ENCODE results near the gene KRT31.
"Not testable (repeated sequence)": the region's sequence is repeated elsewhere in the genome, so short reads cannot be mapped to it uniquely, and the experiment has no call there.

KRT31 gene

DNA sequence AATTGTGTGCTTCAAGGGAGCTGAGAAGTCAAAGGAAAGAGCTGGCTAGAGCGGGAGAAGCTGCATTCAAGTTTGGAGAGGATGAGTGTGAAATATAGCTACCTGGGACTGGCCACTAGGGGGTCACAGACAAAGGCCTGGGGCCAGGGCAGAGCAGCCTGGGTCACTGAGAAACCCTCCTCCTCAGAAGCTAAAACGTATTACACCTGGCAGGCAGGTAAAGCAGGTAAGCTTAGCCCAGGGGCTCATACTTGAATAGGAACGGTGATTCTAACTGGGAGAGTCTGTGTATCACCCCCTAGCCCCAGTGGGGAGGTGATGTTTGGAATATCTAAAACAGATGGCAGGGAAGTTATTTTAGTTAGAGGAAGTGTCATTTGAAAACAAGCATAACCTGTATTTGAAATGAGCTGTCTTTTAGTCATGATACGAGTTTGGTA lies 20.2 kb upstream of the KRT31 start:
- no peak for DNase-seq (ENCODE audit: low read depth)

DNA sequence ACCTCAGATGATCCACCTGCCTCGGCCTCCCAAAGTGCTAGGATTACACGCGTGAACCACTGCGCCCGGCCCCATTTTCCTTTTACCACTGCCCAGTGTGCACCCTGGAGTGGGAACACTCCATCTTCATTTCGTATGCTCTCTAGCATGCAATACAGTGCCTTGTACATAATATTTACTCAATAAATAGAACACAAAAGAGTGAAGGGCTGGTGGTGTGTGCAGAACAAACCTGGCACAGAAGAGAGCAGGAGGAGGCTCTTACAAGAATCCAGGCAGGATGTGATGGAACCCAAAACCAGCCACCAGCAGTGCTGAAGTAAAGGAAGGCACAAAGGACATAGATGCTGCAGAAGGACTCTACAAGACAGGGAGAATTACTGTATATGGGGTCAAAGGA lies 19.7 kb upstream of the KRT31 start:
- no peak for DNase-seq (ENCODE audit: low read depth)

DNA sequence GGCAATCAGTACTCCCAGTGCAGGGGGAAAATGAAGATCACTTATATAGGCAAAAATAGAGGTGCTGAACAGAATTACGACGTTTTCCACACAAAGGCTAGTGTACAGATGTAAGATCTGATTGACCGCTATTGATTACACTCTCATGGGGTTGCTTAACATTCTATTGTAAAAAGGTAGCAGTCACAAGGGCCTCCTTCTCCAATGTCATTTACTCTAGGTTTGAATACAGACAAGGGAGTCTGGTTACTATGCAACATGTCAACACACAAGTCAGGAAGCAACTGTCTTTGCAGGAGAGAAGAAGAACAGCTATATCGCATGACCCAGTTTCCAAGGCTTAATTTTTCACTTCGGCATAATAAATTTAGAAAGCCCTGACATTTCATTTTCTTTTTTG lies 19.1 kb upstream of the KRT31 start:
- no peak for DNase-seq (ENCODE audit: low read depth)

DNA sequence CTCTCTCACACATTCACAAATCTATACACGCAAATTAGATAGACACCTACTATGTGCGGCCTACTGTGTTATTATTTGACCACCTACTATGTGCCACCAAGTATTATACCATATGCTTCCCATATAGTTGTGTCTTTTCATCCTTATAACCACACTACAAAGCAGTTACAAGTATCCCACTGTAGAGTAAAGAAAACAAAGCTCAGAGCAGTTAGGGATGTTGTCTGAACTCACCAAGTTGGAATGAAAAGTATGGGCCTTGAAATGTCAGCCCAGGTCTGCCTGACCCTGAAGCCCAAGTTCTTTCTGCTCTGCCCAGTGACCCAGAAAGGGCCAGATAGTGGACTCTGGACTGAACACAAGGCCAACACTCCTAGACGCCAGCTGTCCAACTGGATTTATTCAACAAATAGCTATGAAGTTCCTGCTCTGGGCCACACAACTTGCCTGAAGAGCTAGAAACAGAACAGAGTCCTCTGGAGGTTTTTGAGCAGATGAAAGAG lies 18.5 kb upstream of the KRT31 start:
- DNase-seq (ENCODE audit: low read depth) = no peak

DNA sequence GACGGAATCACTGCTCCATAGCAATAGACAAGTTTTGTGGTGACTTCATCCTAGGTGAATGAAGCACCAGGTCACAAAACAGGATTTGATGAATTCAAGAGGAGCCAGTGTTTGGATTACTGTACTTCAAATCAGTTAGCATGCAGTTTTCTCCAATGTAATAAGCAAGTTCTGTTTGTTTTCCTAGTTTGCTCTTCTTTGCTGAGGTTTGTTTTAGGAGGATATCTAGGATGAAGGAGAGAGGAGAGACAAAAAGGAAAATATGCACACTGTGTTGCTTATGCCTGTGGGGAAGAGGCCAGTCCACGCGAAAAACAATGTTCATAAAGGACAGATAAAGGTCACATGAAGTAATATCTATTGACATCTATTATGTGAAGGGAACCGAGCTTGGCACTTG lies 18.0 kb upstream of the KRT31 start:
- no peak for DNase-seq (ENCODE audit: low read depth)

DNA sequence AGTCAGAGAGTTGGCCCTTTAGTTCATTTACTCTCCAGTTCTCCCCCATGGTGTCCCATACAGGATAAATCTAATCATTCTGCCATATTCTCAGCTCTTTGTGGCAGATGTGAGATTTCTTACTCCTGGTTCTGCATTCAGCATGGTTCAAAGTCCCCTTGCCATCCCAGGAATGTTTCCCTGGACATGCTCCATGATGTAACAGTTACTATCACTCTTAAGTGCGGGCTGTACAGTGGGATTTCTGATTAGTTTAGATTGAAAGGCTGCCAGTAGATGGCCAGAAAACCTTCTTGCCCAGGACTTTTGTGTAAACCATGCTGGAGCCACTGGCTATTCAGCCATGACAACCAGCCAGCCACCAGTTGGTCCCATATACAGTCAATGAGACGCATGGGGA lies 16.6 kb upstream of the KRT31 start:
- DNase-seq (ENCODE audit: low read depth) = no peak

DNA sequence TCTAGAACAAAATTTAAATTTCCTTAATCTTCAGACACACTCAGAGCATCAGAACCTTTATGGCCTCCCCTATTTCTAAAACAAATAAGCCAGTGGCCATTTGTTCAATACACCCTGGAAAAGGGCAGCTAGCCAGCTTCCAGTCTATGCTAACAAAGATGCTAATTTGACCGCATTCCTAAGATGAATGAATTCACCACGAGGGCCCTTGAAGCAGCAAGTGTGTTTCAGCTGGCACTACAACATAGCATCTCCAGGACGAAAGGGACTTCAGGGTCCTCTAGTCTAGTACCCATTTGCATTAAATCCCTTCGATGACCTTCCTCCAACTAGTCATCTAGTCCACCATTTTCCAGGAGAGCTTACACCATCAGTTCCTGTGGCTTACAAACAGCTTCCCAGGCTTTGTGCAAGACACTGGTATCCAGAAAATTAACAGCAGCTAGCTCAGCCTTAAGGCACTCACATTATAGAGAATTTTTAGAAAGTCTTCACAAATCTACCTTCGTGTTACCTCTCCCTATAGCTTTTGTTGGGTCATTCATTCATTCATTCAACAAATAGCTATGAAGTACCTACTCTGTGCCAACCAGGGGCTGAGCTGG lies 16.0 kb upstream of the KRT31 start:
- no peak for DNase-seq (ENCODE audit: low read depth)

DNA sequence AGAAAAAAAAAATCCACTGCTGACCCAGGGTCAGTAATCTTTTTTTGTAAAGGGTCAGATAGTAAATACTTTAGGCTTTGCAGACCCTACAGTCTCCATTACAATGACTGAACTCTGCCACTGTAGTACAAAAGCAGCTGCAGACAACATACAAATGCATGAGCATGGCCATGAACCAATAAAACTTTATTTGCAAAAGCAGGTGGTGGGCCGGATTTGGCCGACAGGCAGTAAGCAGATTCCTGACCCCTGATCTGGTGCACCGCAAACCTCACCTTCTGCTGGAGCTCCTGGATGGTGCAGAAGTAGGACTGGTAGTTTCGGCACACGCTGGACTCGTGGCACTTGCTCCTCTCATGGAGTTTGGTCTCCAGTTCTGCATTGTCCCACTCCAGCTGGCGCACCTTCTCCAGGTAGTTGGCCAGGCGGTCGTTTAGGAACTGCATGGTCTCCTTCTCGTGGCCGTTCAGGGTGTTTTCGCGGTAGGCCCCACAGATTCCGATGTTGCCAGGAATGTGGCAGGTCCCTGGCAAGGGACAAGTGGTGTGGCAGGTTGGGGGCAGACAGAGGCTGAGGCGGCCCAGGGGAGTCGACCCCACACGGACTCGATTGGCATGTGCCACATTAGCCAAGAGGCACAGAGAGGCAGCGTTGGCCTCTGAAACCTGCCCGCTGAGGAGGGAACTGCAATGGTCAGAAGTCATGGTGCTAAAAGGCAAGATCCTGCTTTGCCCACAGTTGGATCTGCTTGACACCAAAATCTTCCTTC lies 13.8 kb upstream of the KRT31 start:
- no peak for DNase-seq (ENCODE audit: low read depth)

DNA sequence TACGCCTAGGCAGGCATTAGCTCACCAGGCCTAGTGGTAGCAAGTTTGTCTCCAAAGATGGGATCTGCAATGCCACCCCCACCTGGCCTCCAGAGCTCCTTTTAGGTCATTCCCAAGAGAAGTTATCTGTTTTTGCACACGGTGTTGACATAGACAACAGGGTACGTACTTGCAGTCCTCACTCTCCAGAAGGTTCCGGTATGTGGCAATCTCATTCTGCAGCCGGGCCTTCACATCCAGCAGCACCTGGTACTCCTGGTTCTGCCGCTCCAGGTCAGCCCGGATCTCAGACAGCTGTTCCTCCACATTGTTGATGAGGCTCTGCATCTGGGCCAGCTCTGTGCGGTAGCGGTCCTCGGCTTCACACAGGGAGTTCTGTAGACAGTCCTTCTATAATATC lies 9.8 kb upstream of the KRT31 start:
- DNase-seq (ENCODE audit: low read depth) = no peak

DNA sequence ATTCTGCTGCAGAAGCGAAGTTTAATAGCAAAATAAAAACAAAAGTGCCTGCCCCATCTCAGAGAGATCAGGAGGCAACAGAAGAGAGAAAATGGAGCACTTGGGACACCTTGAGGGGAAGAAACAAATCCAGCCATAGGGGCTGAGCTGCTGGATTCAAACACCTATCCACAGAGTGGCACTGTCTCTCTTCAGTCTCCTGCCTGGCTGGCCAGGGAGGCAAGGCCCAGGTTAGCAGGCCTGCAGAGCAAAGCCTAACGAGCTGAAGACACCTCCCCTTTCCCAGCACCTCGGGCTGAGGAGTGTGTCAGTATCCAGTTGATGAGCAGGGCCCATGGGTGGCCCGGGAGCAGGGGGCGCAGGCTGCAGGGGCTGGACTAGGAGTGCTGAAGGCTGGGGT lies 8.8 kb upstream of the KRT31 start:
- DNase-seq (ENCODE audit: low read depth) = no peak

DNA sequence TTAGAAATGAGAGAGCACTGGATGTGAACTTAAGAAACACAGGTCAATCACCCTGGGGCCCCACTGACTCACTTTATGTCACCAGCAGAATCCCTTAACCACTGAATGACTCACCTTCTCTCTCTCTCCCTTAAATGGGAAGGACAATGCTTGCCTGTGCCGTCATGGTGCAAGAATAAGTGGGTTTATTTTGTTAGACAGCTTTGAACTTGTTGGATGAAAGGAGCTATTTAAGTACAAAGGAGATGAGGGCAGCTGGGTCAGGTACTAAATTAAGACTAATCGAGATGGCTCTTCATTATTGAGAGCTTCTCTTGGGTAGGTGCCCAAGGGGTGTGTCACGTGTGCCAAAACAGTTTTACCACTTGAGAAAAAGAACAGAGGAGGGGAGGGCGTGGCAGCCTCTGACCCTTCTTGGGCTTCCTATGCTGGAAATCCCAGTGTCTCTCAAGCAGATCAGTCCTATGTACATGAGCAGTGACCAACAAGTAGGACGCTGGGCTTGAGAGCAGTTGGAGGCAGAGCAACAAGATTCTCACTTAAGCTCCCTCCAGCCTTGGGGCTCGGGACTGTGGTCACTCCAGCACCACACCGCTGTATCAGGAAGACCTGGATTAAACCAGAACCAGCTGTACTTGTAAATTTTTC lies 6.7 kb upstream of the KRT31 start:
- DNase-seq (ENCODE audit: low read depth) = peak; percentile 20

DNA sequence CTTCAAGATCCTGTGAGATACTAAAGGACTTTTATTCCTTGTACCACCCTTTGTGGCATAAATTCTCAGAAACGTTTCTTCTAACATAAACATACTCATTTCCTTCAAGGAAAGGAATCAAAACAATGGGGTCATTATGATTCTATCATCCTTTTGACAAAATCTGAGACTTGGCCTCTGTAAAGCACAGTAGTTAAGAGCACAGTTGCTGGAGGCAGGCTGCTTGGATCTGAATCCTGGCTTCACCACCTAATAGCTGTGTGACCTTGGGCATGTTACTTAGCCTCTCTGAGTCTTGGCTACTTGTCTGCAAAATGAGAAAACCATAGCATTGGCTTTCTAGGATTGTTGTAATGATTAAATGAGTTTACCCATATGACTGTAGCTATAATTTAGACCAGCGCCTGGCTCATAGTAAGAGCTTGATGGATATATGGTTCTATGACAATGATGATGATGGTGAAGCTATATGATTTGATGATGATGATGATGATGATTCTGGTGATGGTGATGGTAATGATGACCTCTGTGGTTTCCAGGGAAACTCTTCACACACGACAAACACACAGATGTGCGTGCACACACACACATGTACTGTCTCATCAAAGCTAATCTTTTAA lies 6.1 kb upstream of the KRT31 start:
- DNase-seq (ENCODE audit: low read depth) = no peak

DNA sequence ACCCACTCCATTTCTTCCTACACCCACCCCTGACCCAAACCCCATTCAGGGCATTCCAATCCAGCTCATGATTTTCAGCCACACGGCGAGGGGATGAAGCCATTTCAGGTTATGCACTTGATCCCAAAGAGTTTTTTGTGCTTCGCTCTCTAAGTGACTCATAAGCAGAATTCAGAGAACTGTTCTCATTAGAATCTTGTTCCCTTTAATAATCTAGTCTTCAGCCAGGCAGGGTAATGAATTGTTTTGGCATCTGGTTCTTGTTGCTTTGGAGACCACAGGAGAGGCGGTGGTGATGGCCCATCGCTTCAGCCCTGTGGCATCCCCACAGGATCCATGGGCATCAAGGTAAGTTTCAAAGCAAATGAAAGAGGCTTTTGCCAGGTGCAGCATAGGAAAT lies 4.8 kb upstream of the KRT31 start:
- DNase-seq (ENCODE audit: low read depth) = no peak

DNA sequence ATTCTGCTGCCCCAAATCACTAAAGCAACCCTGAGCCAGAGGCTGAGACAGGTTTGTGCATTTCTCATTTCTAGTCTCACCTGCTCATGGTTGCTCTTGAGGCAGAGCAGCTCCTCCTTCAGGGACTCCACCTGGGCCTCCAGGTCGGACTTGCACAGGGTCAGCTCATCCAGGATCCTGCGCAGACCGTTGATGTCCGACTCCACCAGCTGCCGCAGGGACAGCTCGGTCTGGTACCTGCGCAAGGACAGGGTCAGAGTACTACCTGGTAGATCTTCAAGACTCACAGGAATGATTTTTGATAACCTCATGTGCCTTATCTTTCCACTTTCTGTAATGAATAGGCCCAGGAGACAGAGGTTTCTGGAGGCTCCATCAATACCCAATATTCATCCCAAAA lies 1.1 kb downstream of the KRT31 start:
- DNase-seq (ENCODE audit: low read depth) = no peak

DNA sequence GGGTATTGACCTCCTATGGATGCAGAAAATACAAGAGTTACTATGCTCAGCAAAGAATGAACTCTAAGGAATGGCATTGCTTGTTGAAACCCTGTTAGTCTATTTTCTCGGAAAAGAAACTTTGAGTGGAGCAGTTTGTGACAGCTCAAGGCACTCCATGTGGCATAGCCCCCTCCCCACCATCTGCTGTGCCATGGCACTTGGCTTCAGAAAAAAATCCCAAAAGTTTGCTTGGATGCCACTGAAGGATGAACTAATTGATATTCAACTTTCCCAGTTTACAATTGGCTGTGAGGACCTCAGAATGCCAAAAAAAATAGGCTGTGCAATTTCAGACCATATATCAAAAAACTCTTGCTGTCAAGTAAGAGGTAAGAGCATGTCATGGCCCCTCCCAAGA lies 1.8 kb downstream of the KRT31 start:
- DNase-seq (ENCODE audit: low read depth) = no peak

DNA sequence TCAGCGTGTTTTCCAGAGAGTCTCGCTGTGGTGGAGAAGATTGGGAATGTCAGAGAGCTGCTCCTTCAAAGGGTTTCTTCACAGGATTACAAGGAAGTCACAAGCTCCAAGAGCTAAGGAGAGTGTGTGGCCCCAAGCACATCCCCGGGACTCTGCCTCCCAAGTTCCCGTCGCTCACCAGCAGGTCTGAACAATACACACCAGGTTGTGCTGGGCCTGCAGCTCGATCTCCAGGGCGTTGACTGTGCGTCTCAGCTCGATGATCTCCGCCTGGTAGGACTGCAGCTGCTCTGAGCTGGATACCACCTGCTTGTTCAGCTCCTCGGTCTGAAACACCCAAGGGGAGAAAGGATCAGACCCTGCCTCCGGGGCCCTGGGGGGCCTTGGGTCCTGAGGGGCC lies 2.4 kb downstream of the KRT31 start:
- DNase-seq (ENCODE audit: low read depth) = not testable (repeated sequence)

DNA sequence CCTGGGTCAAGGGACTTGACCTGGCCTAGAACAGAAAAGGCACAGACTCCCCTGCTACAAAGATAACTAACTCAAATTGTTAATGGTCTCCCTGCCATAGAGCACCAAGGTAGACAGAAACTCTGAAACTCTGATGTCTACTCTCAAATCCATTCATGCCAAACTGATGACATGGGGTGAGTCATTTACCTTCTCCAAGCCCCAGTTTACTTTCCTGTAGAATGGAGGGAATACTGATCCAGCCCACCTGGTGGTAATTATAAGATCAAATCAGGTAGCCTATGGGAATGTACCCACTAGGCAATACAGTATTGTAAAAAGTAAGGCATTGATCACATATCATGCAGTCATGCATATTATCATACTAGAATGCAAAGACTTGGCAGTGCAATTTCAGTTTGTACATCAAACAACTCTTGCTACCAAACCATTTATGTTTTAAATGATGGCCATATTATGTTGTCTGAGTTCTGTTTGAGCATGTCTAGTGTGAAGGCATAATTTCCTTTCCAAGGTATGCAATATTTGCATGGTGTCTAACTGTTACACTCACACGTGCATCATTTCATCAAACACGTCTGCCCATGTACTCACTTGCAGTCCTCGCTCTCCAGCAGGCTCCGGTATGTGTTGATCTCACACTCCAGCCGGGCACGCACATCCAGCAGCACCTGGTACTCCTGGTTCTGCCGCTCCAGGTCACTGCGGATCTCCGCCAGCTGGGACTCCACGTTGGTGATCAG lies 3.0 kb downstream of the KRT31 start:
- no peak for DNase-seq (ENCODE audit: low read depth)

DNA sequence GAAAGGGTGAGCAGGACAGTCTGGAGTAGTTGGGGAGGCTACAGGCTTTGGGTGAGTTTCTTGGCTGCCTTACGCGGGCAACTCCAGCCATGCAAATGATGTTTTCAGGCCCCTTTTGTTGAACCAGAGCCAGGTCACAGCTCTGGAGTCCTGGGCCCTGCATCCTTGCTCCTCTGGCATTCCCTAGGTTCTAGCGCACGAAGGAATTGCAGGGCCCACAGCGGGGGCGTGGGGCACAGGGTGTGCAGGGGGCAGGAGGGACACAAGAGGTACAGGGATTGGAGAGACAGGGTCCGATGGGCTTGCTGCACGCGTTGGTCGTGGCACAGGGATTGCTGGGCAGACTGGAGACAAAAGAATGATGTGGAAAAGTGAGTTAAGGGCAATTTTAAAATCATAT lies 3.6 kb downstream of the KRT31 start:
- no peak for DNase-seq (ENCODE audit: low read depth)

DNA sequence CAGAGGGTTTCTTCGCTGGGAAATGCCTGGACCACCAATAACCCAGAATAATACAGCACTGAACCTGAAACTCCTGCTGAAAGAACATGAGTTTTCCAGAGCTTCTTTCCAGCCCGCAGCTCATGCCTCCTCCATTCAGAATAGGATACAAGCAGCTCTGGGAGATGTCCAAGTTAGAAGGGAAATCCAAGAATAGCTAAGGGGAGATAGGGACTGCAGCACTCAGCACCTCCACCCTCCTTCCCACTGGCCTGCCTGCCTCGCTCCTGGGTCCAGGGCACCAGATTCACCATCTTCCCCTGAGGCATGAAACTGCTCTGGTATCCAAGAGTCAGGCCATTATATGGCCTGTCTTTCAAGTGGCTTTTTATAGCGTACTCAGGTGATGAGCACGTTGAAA lies 4.1 kb downstream of the KRT31 start:
- no peak for DNase-seq (ENCODE audit: low read depth)

DNA sequence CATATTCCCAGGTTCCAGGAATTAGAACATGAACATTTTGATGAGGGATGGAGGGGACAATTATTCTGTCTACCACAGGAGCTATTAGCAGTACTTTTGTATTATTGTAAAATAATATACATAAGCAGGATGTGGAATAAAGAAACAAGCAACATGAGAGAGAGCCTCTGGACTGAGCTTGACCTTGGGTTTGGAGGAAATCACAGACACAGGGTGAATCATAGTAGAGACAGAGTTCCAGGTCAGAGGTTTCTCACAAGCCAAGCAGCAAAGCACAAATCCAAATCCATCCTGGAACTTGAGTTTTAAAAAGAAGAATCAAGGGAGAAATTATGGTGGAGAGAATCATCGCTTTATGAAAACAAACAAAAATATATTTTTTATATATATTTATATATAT lies 5.1 kb downstream of the KRT31 start:
- DNase-seq (ENCODE audit: low read depth) = no peak

DNA sequence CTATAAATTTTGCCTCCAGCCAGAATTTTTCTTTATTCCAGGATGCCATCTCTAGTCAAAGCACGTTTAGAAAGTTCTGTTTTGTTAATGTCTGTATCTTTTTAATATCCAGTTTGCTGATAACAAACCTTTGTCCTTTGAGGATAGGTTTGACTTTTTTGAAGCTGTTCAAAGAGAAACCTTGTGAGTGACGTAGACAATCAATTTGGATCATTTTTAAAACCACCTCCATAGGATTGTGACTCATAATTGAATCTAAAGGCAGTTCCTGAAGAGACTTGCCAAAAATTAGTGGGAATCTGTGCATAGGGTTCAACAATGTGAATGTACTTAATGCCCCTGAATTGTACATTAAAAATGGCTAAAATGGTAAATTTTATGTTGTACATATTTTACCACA lies 5.9 kb downstream of the KRT31 start:
- DNase-seq (ENCODE audit: low read depth) = no peak

DNA sequence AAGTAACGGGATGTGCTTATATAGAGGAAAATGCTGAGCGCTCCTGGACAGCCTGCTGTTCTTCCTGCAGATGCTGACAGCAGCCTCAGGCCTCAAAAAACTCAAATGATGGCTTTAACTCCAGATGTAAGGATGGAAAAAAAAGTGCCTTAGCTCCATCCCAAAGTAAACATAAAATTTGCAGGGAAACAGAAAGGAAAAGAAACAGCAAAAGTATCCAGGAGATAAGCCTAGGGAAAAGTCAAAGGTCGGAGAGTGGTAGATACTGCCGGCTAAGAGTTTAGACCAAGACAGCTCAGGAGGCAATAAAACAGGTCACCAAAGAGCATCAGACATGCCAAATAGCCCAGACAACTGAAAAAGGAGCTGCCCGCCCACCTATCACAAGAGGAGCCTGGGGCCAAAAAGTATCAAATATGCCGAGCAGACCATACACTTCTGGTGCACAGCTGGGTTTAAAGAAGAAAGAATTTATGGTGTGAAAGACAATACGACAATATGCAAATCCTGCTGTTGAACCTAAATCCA lies 6.9 kb downstream of the KRT31 start:
- no peak for DNase-seq (ENCODE audit: low read depth)

All from T-helper 22 cell (primary cell).